ENCODE results near the gene IP6K1. TPM values are rescaled to one million over a fixed set of nuclear protein-coding genes. Genes with fewer than 3 reads are reported as not detected.
A peak's percentile ranks its signal among the peaks of the same experiment; 100 is the strongest.

The IP6K1 gene
- total and polyA plus RNA-seq, 12 donors = 12.3 to 73.9 (median 44.2) TPM

DNA sequence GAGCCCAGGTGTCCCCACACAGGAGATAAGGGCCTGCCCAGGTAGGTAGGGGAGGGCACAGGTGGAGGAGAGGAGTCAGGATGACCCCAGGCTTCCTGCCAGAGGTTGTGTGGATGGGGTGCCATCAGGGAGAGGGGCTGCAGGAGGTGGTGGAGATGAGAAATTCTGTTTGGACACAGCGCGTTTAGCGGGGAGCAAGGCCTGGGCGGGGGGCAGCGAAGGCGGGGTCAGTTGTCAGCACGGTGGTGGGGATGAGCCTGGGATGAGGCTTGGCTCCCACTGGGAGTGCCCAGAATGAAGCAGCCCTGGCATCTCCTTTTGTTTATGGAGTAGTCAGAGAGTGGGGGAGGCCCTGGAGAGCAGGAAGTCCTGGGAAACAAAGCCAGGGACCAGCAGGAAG is 82.4 kb downstream of the IP6K1 start:
- H3K36me3 ChIP-seq (replicated peaks in 1 of 2) = peaks cover 0 to 56% of the 10 kb centered on the region in 2 donors
- no peak overlapping the region for H3K27ac ChIP-seq
- 91 to 97% (median 95%) methylated on average over 7 of the region's 7 CpGs for WGBS, 4 donors
- no peak for TF ChIP-seq POLR2A (IDR thresholded peaks at IDR 0.05)
- TF ChIP-seq CTCF (IDR thresholded peaks at IDR 0.05) = no peak
- H3K9me3 ChIP-seq (replicated peaks in 1 of 3) = no peaks in the 10 kb centered on the region
- H3K4me3 ChIP-seq = no peak overlapping the region
- no peaks in the 10 kb centered on the region for H3K4me1 ChIP-seq (replicated peaks in 1 of 2)
- DNase-seq = no peak
- intact Hi-C loops (cut with DNase I) = loop anchor here in 1 of 2 donors (10.0 kb wide), 1 partner anchor 131 kb away; no protein-coding TSS in a partner anchor
- H3K27me3 ChIP-seq = no peaks in the 10 kb centered on the region

GRCh38 chr3:49703443-49703927 is 82.9 kb downstream of the IP6K1 start:
- intact Hi-C loops (cut with DNase I) = loop anchor here in 1 of 2 donors (10.0 kb wide), 1 partner anchor 131 kb away; no protein-coding TSS in a partner anchor
- TF ChIP-seq CTCF (IDR thresholded peaks at IDR 0.05) (peak; percentile 64 to 89 (median 80)), POLR2A (IDR thresholded peaks at IDR 0.05) (no peak)
- 45 to 100% (median 50%) methylated on average over 2 to 14 of the region's 14 CpGs for WGBS, 4 donors
- H3K27ac ChIP-seq = no peak overlapping the region
- H3K27me3 ChIP-seq = no peaks in the 10 kb centered on the region
- no peaks in the 10 kb centered on the region for H3K4me1 ChIP-seq (replicated peaks in 1 of 2)
- H3K9me3 ChIP-seq (replicated peaks in 1 of 3) = no peaks in the 10 kb centered on the region
- H3K4me3 ChIP-seq = no peak overlapping the region
- DNase-seq = peak; percentile 65 to 84 (median 76)
- H3K36me3 ChIP-seq (replicated peaks in 1 of 2) = peaks cover 0 to 61% of the 10 kb centered on the region in 2 donors

DNA sequence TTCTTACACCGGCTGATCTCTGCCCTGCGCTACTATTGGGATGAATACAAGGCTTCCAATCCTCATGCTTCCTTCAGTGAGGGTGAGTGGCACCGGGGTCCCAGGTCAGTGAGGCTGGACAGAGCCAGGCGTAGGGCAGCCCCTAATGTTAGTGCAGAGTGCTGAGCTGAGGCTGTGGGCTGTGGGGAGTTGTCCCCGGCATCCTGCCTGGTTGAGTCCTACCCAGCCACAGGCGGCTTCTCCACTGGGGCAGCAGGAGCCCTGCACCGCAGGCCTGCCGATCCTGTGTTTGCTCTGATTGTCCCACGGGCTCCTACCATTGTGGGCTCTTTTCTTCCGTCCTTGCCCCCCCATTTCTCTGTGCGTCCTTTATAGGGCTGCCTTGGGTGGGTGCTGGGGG is 83.7 kb downstream of the IP6K1 start:
- DNase-seq = no peak
- peaks cover 0 to 69% of the 10 kb centered on the region in 2 donors for H3K36me3 ChIP-seq (replicated peaks in 1 of 2)

More for the DNA sequence above, 83.7 kb downstream of the IP6K1 start:
- H3K27ac ChIP-seq = no peak overlapping the region
- no peaks in the 10 kb centered on the region for H3K4me1 ChIP-seq (replicated peaks in 1 of 2)
- H3K9me3 ChIP-seq (replicated peaks in 1 of 3) = no peaks in the 10 kb centered on the region
- intact Hi-C loops (cut with DNase I) = loop anchor here in 1 of 2 donors (10.0 kb wide), 1 partner anchor 132 kb away; no protein-coding TSS in a partner anchor
- no peak overlapping the region for H3K4me3 ChIP-seq
- WGBS, 4 donors = 87 to 100% (median 92%) methylated on average over 6 to 11 of the region's 11 CpGs
- no peak for TF ChIP-seq POLR2A (IDR thresholded peaks at IDR 0.05)
- TF ChIP-seq CTCF (IDR thresholded peaks at IDR 0.05) = no peak
- no peaks in the 10 kb centered on the region for H3K27me3 ChIP-seq
